Pancreas (tissue), 10 donors: ENCODE results near the gene ABTB2. TPM values are rescaled to one million over a fixed set of nuclear protein-coding genes. Genes with fewer than 3 reads are reported as not detected.

Source experiments
- ATAC-seq, 4 donors: fragments of 200-7000 bp; cut with Tn5 transposase; one replicate each; pipeline versions ENCODE4 v1.8.0 to v1.9.1; 2020; ENCODE audit warnings: mild to moderate bottlenecking in 4 of 4, moderate library complexity in 4 of 4
- DNase-seq, 6 donors: peaks; one replicate each; pipeline ENCODE4 v3.0.0-alpha.2; 2020
- FAIRE-seq: peaks from 2 replicates; lab custom pipeline; 2012; peaks lifted over from hg19 to GRCh38; lab: Jason Lieb, UNC
- H3K27ac ChIP-seq, 4 donors: fragments of 200-600 bp; sonication (generic); 1 replicate in 3 of 4; 2 replicates in 1 of 4; pipeline versions ENCODE4 v1.5.0 to v1.8.0; 2020
- H3K27me3 ChIP-seq, 4 donors: fragments of 200-600 bp; one replicate each; pipeline ENCODE4 v1.8.0; 2021
- H3K36me3 ChIP-seq, 3 donors: fragments of 200-600 bp; sonication (generic) in 1 of 3; one replicate each; pipeline versions ENCODE4 v1.5.0 to v1.8.0; 2020 to 2021
- H3K4me1 ChIP-seq, 3 donors: fragments of 200-600 bp; one replicate each; pipeline ENCODE4 v1.8.0; 2021
- H3K4me3 ChIP-seq, 4 donors: fragments of 200-600 bp; sonication (generic) in 2 of 4; one replicate each; pipeline versions ENCODE4 v1.5.0 to v1.8.0; 2020 to 2021
- H3K9me3 ChIP-seq, 4 donors: fragments of 200-600 bp; one replicate each; pipeline ENCODE4 v1.8.0; 2021
- WGBS, 2 donors: extraction: QIAGEN DNeasy Blood & Tissue Kit; methylation state at CpG; one replicate each; pipeline ENCODE4 v1.1.7; 2013; 5-methylcytosine and 5-hydroxymethylcytosine counted together
- intact Hi-C, 3 donors: fragments of 100-400 bp; cut with DNase I; formaldehyde crosslinking; loops; one replicate each; pipeline versions ENCODE4 v1.11.1 to v1.14.2; 2022
- polyA plus RNA-seq, 2 donors: library from polyadenylated mRNA; stranded (reverse); fragments of 200-250 nt; gene quantifications; one replicate each; pipeline ENCODE4 v1.2.3, GENCODE V29; 2013
- total RNA-seq, 6 donors: library from RNA; stranded (reverse); fragmentation: NEBNext Ultra II Directional in 4 of 6; extraction: Animal tissue kit (Norgen Biotek cat#: 25700) in 4 of 6; gene quantifications; one replicate each; pipeline versions ENCODE4 v1.2.1 to v1.2.4, GENCODE V29; 2021 to 2023
- TF ChIP-seq, protein P1 (sequence below), 4 donors: fragments of 200-600 bp; sonication (generic) in 3 of 4; IDR thresholded peaks; one replicate each; pipeline versions ENCODE4 v1.5.0 to v1.8.0; 2021; ENCODE audit warnings: antibody characterized with exemption in 4 of 4
- donor health status: healthy with polysubstance abuse.
- donor health status: DM: no; HTN: no; CAD: no; lungs with moderate emphysema.
- donor health status: DM: no; HTN: no; CAD: no.
- donor health status: control.
- donor health status: control.
- donor health status: Bipolar disorder and iron deficiency.
- donor health status: DM: yes; HTN: yes; CAD: no.
- donor health status: DM: no; HTN: no; CAD: no.
- donor health status: DM: no; HTN: no; CAD: no.
- donor health status: DM: yes; HTN: yes; CAD: no.

The ABTB2 gene
- total and polyA plus RNA-seq, 8 donors: 0.63 to 4.4 (median 1.9) TPM

GRCh38 chr11:34358728-34359547 is 1.1 kb upstream of the ABTB2 start:
- Histone ChIP-seq H3K36me3 (no peaks in the 10 kb centered on the region), H3K4me1 (peaks cover 5 to 7% (median 6%) of the 10 kb centered on the region in 3 donors), H3K4me3 (peak overlapping the region; percentile 15 to 53 (median 38)), H3K9me3 (no peaks in the 10 kb centered on the region), H3K27me3 (no peaks in the 10 kb centered on the region), H3K27ac (peak overlapping the region; percentile 56 to 84 (median 78))
- ATAC-seq (peak; percentile 19 to 57 (median 47)), FAIRE-seq (peak; percentile 5), DNase-seq (peak; percentile 67 to 89 (median 76))
- intact Hi-C loops: loop anchor here in 1 of 3 donors (5.0 kb wide), 1 partner anchor 182 kb away; no protein-coding TSS in a partner anchor
- TF ChIP-seq, protein P1, sequence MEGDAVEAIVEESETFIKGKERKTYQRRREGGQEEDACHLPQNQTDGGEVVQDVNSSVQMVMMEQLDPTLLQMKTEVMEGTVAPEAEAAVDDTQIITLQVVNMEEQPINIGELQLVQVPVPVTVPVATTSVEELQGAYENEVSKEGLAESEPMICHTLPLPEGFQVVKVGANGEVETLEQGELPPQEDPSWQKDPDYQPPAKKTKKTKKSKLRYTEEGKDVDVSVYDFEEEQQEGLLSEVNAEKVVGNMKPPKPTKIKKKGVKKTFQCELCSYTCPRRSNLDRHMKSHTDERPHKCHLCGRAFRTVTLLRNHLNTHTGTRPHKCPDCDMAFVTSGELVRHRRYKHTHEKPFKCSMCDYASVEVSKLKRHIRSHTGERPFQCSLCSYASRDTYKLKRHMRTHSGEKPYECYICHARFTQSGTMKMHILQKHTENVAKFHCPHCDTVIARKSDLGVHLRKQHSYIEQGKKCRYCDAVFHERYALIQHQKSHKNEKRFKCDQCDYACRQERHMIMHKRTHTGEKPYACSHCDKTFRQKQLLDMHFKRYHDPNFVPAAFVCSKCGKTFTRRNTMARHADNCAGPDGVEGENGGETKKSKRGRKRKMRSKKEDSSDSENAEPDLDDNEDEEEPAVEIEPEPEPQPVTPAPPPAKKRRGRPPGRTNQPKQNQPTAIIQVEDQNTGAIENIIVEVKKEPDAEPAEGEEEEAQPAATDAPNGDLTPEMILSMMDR (IDR thresholded peaks at IDR 0.05): peak; percentile 50 to 78 (median 60)
- 0 to 1% methylated on average over 38 to 39 of the region's 39 CpGs for WGBS, 2 donors

- WGBS, 2 donors: 0% methylated on average over 18 to 25 of the region's 25 CpGs
- FAIRE-seq (no peak), ATAC-seq (peak; percentile 15 to 53 (median 40)), DNase-seq (peak; percentile 62 to 80 (median 68))
- intact Hi-C loops: loop anchor here in 1 of 3 donors (5.0 kb wide), 1 partner anchor 181 kb away; no protein-coding TSS in a partner anchor
- Histone ChIP-seq H3K27ac (peak overlapping the region; percentile 56 to 84 (median 78)), H3K9me3 (no peaks in the 10 kb centered on the region), H3K27me3 (no peaks in the 10 kb centered on the region), H3K4me3 (peak overlapping the region; percentile 15 to 53 (median 38)), H3K36me3 (no peaks in the 10 kb centered on the region), H3K4me1 (peaks cover 5 to 7% (median 6%) of the 10 kb centered on the region in 3 donors)
- TF ChIP-seq, protein P1 (IDR thresholded peaks at IDR 0.05): no peak
Measured at GRCh38 chr11:34358258-34358727, 483 bp upstream of the ABTB2 start.

DNA sequence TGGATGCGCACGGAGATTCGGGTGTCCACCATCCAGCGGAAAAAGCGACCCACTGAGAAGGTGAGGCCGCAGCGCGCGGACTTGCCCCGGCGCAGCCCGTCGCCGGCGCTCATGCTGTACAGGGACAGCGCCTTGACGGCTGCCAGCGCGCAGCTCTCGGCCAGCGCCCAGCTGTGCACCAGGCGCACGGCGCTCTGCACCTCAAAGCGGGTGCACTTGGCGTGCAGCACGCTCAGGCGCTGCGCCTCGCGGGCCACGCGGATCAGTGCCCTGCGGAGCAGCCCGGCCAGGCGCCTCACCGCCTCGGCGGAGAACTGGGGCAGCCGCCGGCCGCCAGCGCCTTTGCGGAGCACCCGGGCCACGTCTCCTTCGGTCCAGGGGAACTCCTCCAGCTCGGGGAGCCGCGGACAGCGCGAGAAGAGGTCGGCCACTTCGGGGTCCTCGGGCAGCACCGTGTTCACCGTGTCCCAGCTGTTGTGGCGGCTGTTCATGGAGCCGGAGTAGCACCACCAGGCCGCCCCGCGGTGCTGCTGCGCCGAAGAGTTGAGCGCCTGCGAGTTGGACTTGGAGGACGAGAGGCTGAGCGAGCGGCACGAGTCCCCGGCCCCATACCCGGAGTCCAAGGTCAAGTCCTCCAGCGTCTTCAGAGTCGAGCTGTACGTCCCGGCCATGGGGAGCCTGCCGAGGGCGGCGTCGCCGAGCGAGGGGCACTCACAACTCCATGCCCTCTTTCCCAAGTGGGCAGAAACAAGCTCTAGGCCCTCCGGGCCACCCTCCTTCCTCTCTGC is 703 bp downstream of the ABTB2 start:
- Histone ChIP-seq H3K4me3 (peak overlapping the region; percentile 36 to 71 (median 46)), H3K27ac (peak overlapping the region; percentile 54 to 63 (median 60)), H3K27me3 (no peaks in the 10 kb centered on the region), H3K9me3 (no peaks in the 10 kb centered on the region), H3K4me1 (peaks cover 5 to 7% (median 6%) of the 10 kb centered on the region in 3 donors), H3K36me3 (no peaks in the 10 kb centered on the region)
- ATAC-seq: peak; percentile 42 to 56 (median 52)
- intact Hi-C loops: loop anchor here in 1 of 3 donors (5.0 kb wide), 1 partner anchor 180 kb away; no protein-coding TSS in a partner anchor
- peak; percentile 56 to 90 (median 70) for DNase-seq
- FAIRE-seq: no peak
- WGBS, 2 donors: 0% methylated on average over 78 to 83 of the region's 83 CpGs
- TF ChIP-seq, protein P1 (IDR thresholded peaks at IDR 0.05): no peak

- ATAC-seq (no peak), DNase-seq (peak in 3 of 6 donors; percentile 9 to 46 (median 33)), FAIRE-seq (no peak)
- Histone ChIP-seq H3K36me3 (no peaks in the 10 kb centered on the region), H3K4me3 (peak overlapping the region; percentile 36 to 71 (median 46)), H3K4me1 (peaks cover 5 to 7% (median 6%) of the 10 kb centered on the region in 3 donors), H3K27me3 (no peaks in the 10 kb centered on the region), H3K9me3 (no peaks in the 10 kb centered on the region), H3K27ac (no peak overlapping the region)
- intact Hi-C loops: loop anchor here in 1 of 3 donors (5.0 kb wide), 1 partner anchor 179 kb away; no protein-coding TSS in a partner anchor
- TF ChIP-seq, protein P1 (IDR thresholded peaks at IDR 0.05): no peak
- WGBS, 2 donors: 10 to 17% methylated on average over 19 of the region's 19 CpGs
Measured at GRCh38 chr11:34356576-34356912, 1.3 kb downstream of the ABTB2 start.
